VCaP (cell line): ENCODE data around the gene BTG1.

Experiments used
- H3K27ac ChIP-seq: fragments of 450-650 bp; 2 replicates; pipeline ENCODE4 v1.5.1; 2017
- CTCF ChIP-seq: fragments of 450-650 bp; conservative IDR thresholded peaks from 2 replicates; pipeline ENCODE4 v1.5.1; 2017; ENCODE audit warnings: mild to moderate bottlenecking, moderate library complexity

BTG1 gene

GRCh38 chr12:92118826-92119536, 26.7 kb downstream of the BTG1 start:
- H3K27ac ChIP-seq: no peak overlapping the region
- no peak for TF ChIP-seq CTCF

- H3K27ac ChIP-seq: no peak overlapping the region
- no peak for TF ChIP-seq CTCF
Observed at GRCh38 chr12:92114834-92115233, 30.8 kb downstream of the BTG1 start.

- no peak overlapping the region for H3K27ac ChIP-seq
- no peak for TF ChIP-seq CTCF
Observed at GRCh38 chr12:92111256-92111655, 34.4 kb downstream of the BTG1 start.

GRCh38 chr12:92110083-92110640, 35.5 kb downstream of the BTG1 start:
- no peak overlapping the region for H3K27ac ChIP-seq

GRCh38 chr12:92109613-92110012, 36.0 kb downstream of the BTG1 start:
- H3K27ac ChIP-seq: no peak overlapping the region
- TF ChIP-seq CTCF: no peak

More at GRCh38 chr12:92110083-92110640, 35.5 kb downstream of the BTG1 start:
- TF ChIP-seq CTCF: no peak

- no peak for TF ChIP-seq CTCF
- no peak overlapping the region for H3K27ac ChIP-seq
Observed at GRCh38 chr12:92108651-92109050, 37.0 kb downstream of the BTG1 start.

- no peak overlapping the region for H3K27ac ChIP-seq
- no peak for TF ChIP-seq CTCF
Observed at GRCh38 chr12:92107621-92108131, 38.0 kb downstream of the BTG1 start.
